ENCODE measurements around the gene SLC35F5. TPM values are rescaled to one million over a fixed set of nuclear protein-coding genes. Genes with fewer than 3 reads are reported as not detected.

SLC35F5 gene
- total RNA-seq, 3 donors from 2014 or later: 77.8 to 135 (median 96.7) TPM

DNA sequence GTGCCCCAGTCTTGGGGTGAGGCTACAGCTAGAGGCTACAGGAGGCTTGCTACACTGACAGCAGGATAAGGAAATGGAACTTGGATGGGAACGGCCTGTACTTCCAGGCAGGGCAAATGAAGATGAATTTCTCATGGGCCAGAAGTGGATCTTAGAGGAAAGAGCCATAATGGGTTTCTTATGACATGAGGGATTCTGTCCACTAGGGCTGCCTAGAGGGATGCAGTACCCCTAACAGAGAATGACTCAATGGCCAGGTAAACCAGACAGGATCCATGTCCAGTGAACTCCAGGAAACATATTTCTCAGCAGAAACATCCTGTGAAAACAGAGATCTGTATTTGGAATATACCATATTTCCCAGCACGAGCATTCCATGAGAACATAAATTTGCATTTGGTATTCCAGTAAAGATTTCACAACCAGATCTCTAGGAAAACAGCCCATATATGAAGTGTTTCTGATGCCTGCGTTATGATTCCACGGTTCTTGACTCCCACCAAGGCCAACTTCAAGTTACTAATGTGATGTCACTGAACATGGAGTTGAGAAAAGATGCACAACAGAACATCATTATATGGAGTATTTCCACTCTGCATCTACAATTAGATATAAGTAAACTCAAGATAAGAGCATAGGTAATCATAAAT, 11.5 kb upstream of the SLC35F5 start:
- TF ChIP-seq POLR2AphosphoS5 (IDR thresholded peaks at IDR 0.05) (no peak), POLR2A (IDR thresholded peaks at IDR 0.05) (no peak)
- TF ChIP-seq, protein P1, sequence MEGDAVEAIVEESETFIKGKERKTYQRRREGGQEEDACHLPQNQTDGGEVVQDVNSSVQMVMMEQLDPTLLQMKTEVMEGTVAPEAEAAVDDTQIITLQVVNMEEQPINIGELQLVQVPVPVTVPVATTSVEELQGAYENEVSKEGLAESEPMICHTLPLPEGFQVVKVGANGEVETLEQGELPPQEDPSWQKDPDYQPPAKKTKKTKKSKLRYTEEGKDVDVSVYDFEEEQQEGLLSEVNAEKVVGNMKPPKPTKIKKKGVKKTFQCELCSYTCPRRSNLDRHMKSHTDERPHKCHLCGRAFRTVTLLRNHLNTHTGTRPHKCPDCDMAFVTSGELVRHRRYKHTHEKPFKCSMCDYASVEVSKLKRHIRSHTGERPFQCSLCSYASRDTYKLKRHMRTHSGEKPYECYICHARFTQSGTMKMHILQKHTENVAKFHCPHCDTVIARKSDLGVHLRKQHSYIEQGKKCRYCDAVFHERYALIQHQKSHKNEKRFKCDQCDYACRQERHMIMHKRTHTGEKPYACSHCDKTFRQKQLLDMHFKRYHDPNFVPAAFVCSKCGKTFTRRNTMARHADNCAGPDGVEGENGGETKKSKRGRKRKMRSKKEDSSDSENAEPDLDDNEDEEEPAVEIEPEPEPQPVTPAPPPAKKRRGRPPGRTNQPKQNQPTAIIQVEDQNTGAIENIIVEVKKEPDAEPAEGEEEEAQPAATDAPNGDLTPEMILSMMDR (IDR thresholded peaks at IDR 0.05): no peak
- no peaks in the 10 kb centered on the region for H3K36me3 ChIP-seq
- no peak overlapping the region for H3K27ac ChIP-seq
- no peak for DNase-seq (ENCODE audit: low spot score in 2 of 2)
- no peaks in the 10 kb centered on the region for H3K9me3 ChIP-seq
- no peaks in the 10 kb centered on the region for H3K27me3 ChIP-seq
- intact Hi-C loops (cut with DNase I; ENCODE audit: low total_unique reads): no loop called here
- no peaks in the 10 kb centered on the region for H3K4me1 ChIP-seq
- H3K4me3 ChIP-seq: no peak overlapping the region

DNA sequence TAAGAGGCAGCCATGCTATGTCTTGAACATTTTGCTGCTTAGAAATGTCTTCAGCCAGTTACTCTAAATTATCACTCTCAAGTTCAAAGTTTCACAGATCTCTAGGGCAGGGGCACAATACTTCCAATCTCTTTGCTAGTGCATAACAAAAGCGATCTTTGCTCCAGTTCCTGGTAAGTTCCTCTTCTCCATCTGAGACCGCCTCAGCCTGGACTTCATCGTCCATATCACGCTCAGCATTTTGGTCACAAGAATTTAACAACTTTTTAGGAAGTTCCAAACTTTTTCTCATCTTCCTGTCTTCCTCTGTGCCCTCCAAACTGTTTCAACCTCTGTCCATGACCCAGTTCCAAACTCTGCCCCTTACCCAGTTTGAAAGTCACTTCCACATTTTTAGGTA, 8.8 kb upstream of the SLC35F5 start:
- intact Hi-C loops (cut with DNase I; ENCODE audit: low total_unique reads): no loop called here
- no peak overlapping the region for H3K27ac ChIP-seq
- H3K27me3 ChIP-seq: no peaks in the 10 kb centered on the region
- H3K4me3 ChIP-seq: no peak overlapping the region
- H3K9me3 ChIP-seq: no peaks in the 10 kb centered on the region
- no peaks in the 10 kb centered on the region for H3K36me3 ChIP-seq
- no peaks in the 10 kb centered on the region for H3K4me1 ChIP-seq
- TF ChIP-seq POLR2A (IDR thresholded peaks at IDR 0.05) (no peak), POLR2AphosphoS5 (IDR thresholded peaks at IDR 0.05) (no peak)
- TF ChIP-seq, protein P1 (IDR thresholded peaks at IDR 0.05): no peak
- no peak for DNase-seq (ENCODE audit: low spot score in 2 of 2)

DNA sequence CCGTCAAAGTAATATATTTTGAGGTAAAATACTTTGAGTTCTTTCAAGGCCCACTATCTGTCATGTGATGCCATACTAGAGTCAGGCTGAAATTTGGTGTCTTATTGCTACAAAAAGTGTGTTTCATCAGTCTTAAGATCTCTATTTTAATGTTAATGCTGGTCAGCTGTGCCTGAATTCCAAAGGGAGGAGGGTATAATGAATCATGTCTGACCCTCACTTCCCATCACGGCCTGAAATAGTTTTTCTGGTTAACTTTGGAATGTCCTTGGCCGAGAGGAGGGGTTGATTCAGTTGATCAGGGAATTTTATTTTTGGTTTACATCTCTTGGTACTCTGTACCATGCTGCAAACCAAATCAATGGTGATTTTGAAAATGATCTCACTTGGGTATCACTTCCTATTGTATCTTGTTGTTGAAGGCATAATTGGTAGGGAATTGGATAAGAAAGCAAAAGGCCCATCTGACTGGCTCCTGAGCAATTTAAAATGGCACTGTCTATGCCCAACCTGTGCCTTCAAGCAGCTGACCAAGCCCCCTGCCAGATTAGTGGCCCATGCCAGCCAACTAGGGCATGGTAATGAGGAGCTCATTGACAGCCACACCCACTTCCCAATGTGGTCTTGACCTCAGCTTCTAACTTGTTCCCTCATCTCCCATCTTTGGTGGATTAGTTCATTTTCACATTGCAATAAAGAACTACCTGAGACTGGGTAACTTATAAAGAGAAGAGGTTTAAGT, 6.1 kb upstream of the SLC35F5 start:
- TF ChIP-seq POLR2A (IDR thresholded peaks at IDR 0.05): no peak
- TF ChIP-seq, protein P1 (IDR thresholded peaks at IDR 0.05): no peak
- no peak for TF ChIP-seq POLR2AphosphoS5 (IDR thresholded peaks at IDR 0.05)
- intact Hi-C loops (cut with DNase I; ENCODE audit: low total_unique reads): no loop called here

DNA sequence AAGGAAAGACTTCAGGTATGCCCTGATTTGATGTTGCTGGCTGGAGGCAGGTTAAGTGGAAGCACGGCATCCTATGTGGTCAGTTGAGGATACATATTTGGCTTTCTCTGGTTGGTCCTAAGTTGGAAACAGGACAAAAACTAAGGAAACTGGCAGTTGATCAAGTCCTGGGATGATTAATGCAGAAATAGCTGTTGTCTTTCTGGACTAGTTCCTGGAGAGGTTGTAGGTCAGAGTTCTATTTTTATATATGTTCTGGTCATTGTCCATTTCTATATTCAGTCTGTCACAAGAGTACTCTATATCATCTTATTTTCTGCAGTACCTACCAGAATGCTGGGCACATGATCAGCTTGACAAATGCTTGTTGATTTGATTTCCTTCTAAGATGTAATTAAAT, 4.0 kb upstream of the SLC35F5 start:
- intact Hi-C loops (cut with DNase I; ENCODE audit: low total_unique reads): no loop called here
- DNase-seq (ENCODE audit: low spot score in 2 of 2): no peak

More for the DNA sequence above, 6.1 kb upstream of the SLC35F5 start:
- no peaks in the 10 kb centered on the region for H3K4me1 ChIP-seq
- H3K27me3 ChIP-seq: no peaks in the 10 kb centered on the region
- no peaks in the 10 kb centered on the region for H3K36me3 ChIP-seq
- DNase-seq (ENCODE audit: low spot score in 2 of 2): no peak
- H3K9me3 ChIP-seq: no peaks in the 10 kb centered on the region
- no peak overlapping the region for H3K4me3 ChIP-seq
- H3K27ac ChIP-seq: no peak overlapping the region

More for the DNA sequence above, 4.0 kb upstream of the SLC35F5 start:
- Histone ChIP-seq H3K27ac (no peak overlapping the region), H3K4me1 (no peaks in the 10 kb centered on the region), H3K36me3 (no peaks in the 10 kb centered on the region), H3K9me3 (no peaks in the 10 kb centered on the region), H3K27me3 (no peaks in the 10 kb centered on the region), H3K4me3 (no peak overlapping the region)
- TF ChIP-seq POLR2A (IDR thresholded peaks at IDR 0.05): no peak
- no peak for TF ChIP-seq POLR2AphosphoS5 (IDR thresholded peaks at IDR 0.05)
- TF ChIP-seq, protein P1 (IDR thresholded peaks at IDR 0.05): no peak

Data from breast epithelium (tissue), 4 donors.